Effector CD4-positive, alpha-beta T cell (primary cell): ENCODE data around the gene PDGFA.

Experiments used
- DNase-seq: peaks from one replicate; pipeline ENCODE4 v3.0.0-alpha.2; 2020
- total RNA-seq: gene quantifications from one replicate; lab custom pipeline; 2026; lab: John Stamatoyannopoulos, UW

The PDGFA gene
- total RNA-seq = 0.56 reads per million

GRCh38 chr7:519484-520390, at the start of gene PDGFA:
PDGFA (minus strand) TSS chr7:519846; CDS start chr7:519001, 845 bp downstream.
- no peak for DNase-seq

- no peak for DNase-seq
Observed at GRCh38 chr7:568031-568951, 48.6 kb upstream of the PDGFA start.

GRCh38 chr7:567305-567883, 47.7 kb upstream of the PDGFA start:
- DNase-seq = no peak

- DNase-seq = no peak
Observed at GRCh38 chr7:566100-566499, 46.5 kb upstream of the PDGFA start.

- no peak for DNase-seq
Observed at GRCh38 chr7:564176-564865, 44.7 kb upstream of the PDGFA start.

GRCh38 chr7:563629-564170, 44.1 kb upstream of the PDGFA start:
- DNase-seq = no peak

GRCh38 chr7:562789-563628, 43.4 kb upstream of the PDGFA start:
- no peak for DNase-seq

GRCh38 chr7:562374-562675, 42.7 kb upstream of the PDGFA start:
- no peak for DNase-seq

- no peak for DNase-seq
Observed at GRCh38 chr7:561631-562373, 42.2 kb upstream of the PDGFA start.

- no peak for DNase-seq
Observed at GRCh38 chr7:560966-561630, 41.5 kb upstream of the PDGFA start.

- DNase-seq = no peak
Observed at GRCh38 chr7:559396-559705, 39.7 kb upstream of the PDGFA start.

GRCh38 chr7:557558-557881, 37.9 kb upstream of the PDGFA start:
- DNase-seq = no peak

- DNase-seq = no peak
Observed at GRCh38 chr7:556837-557557, 37.4 kb upstream of the PDGFA start.

- DNase-seq = no peak
Observed at GRCh38 chr7:556291-556826, 36.7 kb upstream of the PDGFA start.

- no peak for DNase-seq
Observed at GRCh38 chr7:555551-556160, 36.0 kb upstream of the PDGFA start.

GRCh38 chr7:553636-554111, 34.0 kb upstream of the PDGFA start:
- DNase-seq = no peak

- no peak for DNase-seq
Observed at GRCh38 chr7:552868-553635, 33.4 kb upstream of the PDGFA start.
